ENCODE measurements around the gene SETD1B. TPM values are rescaled to one million over a fixed set of nuclear protein-coding genes. Genes with fewer than 3 reads are reported as not detected.

Gene SETD1B
- total RNA-seq, 1 donor: 5.0 TPM

GRCh38 chr12:121780429-121780828, 23.4 kb upstream of the SETD1B start:
- TF ChIP-seq CTCF (IDR thresholded peaks at IDR 0.05; ENCODE audit: insufficient read depth, low read length): no peak
- no peak overlapping the region for H3K4me3 ChIP-seq (ENCODE audit: low read depth, low read length)
- no peak for DNase-seq (ENCODE audit: low read depth)

GRCh38 chr12:121781484-121781997, 22.3 kb upstream of the SETD1B start:
- TF ChIP-seq CTCF (IDR thresholded peaks at IDR 0.05; ENCODE audit: insufficient read depth, low read length): no peak

DNA sequence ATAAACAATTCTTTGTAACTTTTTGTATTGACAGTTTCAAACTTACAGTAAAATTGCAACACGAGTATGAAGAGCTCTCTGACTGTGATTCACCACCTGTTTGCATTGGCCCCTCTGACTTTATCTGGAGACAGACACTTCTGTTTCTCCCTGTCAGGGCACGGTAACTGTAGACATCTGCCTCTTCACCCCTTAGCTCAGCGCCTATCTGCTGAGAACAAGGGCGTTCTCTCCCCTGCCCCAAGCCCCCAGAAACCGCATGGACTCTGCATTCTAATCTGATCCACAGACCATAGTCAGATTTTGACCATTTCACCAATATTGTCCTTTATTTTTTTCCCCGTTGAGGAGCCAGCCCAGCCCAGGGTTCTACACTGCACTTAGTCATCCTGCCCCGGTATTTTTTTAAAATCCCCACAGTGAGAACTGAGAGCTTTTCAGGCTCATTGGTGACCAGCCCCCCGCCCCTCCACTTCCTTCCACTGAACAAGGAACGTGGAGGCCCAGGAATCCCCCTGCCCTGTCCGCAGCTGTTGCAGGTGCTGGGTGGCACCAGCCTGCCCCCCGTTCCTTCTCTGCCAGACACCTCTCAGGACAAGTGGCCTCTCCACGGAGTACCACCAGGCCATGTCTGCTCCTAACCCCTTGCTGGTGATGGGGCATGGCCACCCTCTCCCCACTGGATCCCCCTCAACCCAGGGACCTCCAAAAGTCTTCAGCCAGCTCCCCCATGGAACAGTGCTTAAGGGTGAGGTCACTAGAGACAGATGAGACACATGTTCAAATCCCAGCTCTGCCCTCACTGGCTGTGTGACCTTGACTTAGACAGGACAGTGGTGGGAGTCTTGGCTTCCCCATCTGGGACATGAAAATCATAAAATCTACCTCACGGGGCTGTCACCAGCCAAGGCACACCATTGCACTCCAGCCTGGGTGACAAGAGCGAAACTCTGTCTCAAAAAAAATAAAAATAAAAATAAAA, 21.5 kb upstream of the SETD1B start:
- no peak for DNase-seq (ENCODE audit: low read depth)
- no peak for TF ChIP-seq CTCF (IDR thresholded peaks at IDR 0.05; ENCODE audit: insufficient read depth, low read length)

More at GRCh38 chr12:121781484-121781997, 22.3 kb upstream of the SETD1B start:
- H3K4me3 ChIP-seq (ENCODE audit: low read depth, low read length): no peak overlapping the region
- DNase-seq (ENCODE audit: low read depth): peak; percentile 39

GRCh38 chr12:121783766-121784165, 20.0 kb upstream of the SETD1B start:
- no peak overlapping the region for H3K4me3 ChIP-seq (ENCODE audit: low read depth, low read length)
- TF ChIP-seq CTCF (IDR thresholded peaks at IDR 0.05; ENCODE audit: insufficient read depth, low read length): no peak
- peak; percentile 37 for DNase-seq (ENCODE audit: low read depth)

More for the DNA sequence above, 21.5 kb upstream of the SETD1B start:
- H3K4me3 ChIP-seq (ENCODE audit: low read depth, low read length): no peak overlapping the region

GRCh38 chr12:121784460-121784859, 19.3 kb upstream of the SETD1B start:
- no peak overlapping the region for H3K4me3 ChIP-seq (ENCODE audit: low read depth, low read length)
- DNase-seq (ENCODE audit: low read depth): peak; percentile 91
- TF ChIP-seq CTCF (IDR thresholded peaks at IDR 0.05; ENCODE audit: insufficient read depth, low read length): no peak

DNA sequence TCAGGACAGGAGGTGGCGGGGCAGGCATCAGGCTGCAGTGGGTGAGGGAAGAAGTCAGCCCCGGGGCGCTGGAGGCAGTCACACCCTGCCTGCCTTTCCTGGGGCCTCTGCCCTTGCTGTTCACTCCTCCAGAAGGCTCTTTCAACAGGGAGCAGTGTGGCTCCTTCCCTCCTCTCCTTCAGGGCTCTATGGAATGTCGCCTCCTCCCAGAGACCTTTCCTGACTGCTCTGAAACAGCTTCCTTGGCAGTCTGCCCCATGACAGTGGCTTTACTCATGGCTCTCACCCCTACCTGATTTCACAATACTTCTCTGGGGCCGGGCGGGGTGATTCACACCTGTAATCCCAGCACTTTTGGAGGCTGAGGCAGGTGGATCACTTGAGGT, 17.4 kb upstream of the SETD1B start:
- H3K4me3 ChIP-seq (ENCODE audit: low read depth, low read length): no peak overlapping the region
- DNase-seq (ENCODE audit: low read depth): peak; percentile 87
- no peak for TF ChIP-seq CTCF (IDR thresholded peaks at IDR 0.05; ENCODE audit: insufficient read depth, low read length)

Measured in fibroblast of the aortic adventitia (primary cell).